Measurements from ENCODE around the gene RPL7A.
A peak's percentile ranks its signal among the peaks of the same experiment; 100 is the strongest.

- no peak for TF ChIP-seq TAF1 (IDR thresholded peaks at IDR 0.05; ENCODE audit: low read depth, low read length)
- no peak for TF ChIP-seq SPI1 (IDR thresholded peaks at IDR 0.05; ENCODE audit: low read depth, low read length)
- peak; percentile 56 for TF ChIP-seq POLR2A (IDR thresholded peaks at IDR 0.05; ENCODE audit: low read depth, low read length)
These were observed 4.8 kb downstream of the RPL7A start for GRCh38 chr9:133352635-133353340.

Data from GM12891 (cell line).